HPDE6-E6E7 (cell line): ENCODE measurements around the gene PTTG2.

Source experiments
- DNase-seq: peaks from one replicate; pipeline ENCODE4 v3.0.0; 2011; ENCODE audit warnings: missing footprints; ENCODE audit errors: extremely low spot score

PTTG2 gene

DNA sequence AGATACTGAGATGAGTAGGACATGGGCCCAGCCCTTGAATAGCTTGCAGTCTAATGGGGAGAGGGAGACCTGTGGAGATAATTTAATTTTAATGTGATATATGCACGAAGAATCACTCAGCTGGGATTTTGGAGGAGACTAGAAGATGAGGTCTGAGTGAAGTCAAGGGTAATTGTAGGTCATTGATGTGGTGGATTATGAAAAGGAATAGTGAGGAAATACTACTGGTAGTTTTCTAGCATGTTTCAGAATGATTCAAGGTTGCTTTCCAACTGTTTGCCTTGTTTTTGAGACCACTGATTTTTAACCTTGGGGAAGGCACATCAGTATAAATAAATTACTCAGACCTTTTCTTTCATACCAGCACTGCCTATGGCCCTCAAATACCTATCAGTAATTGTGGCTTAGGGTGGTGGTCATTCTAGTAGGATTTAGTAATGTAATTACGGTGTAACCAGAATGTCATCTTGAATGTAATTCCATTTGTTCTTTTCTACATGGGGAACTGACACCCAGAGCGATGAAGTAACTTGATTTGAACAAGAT is 25.6 kb downstream of the PTTG2 start:
- no peak for DNase-seq

DNA sequence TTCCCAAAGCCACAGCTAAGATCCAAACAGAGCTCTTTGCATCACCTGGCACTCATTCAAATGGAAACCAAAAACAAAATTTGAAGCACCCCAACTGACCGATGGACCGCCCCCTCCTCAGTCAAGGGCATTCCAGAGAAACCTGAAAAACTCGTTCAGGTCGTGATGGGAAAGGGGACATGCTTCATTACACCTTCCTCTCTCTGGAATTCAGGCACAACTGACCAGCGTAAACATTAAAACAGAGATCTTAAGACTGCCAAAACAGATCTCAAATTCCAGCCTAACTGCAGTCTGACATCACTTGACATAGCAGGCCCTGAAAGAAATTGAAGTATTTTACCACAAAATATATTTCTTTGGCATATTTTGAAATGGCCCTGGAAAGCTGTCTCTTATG is 28.5 kb downstream of the PTTG2 start:
- no peak for DNase-seq

DNA sequence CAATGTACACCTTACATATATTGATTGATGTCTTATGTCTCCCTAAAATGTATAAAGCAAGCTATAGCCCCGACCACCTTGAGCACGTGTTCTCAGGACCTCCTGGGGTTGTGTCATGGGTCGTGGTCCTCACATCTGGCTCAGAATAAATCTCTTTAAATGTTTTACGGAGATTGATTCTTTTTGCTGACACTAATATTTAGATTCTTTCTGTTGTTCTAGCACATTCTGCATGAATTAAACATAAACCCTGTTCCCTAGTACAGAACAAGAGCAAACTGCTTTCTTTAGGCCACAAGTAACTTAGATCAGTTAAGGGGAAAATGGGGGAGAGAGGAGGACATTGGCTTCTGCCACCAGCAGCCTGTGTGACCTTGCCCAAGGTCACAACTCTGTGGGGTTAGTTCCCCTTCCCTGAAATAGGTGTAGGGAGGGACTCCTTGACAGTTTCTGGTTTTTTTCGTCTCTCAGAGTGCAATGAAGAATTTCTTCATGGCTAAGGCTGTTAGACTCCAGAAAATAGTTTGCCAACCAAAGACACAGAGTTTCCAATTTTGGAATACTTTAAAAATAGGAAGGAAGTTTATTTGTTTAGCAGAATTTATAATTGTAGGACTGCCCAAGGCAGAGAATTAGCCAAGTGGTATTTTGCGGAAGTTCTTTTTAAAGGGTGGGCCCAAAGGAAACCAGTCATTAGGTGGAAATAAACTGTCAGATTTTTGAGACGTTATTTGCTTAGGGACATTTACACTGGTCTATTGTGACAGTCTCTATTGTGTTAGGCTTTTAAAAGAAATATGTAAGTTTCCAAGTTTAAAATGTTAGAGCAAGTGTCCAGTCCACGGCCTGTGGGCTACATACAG is 29.4 kb downstream of the PTTG2 start:
- no peak for DNase-seq

DNA sequence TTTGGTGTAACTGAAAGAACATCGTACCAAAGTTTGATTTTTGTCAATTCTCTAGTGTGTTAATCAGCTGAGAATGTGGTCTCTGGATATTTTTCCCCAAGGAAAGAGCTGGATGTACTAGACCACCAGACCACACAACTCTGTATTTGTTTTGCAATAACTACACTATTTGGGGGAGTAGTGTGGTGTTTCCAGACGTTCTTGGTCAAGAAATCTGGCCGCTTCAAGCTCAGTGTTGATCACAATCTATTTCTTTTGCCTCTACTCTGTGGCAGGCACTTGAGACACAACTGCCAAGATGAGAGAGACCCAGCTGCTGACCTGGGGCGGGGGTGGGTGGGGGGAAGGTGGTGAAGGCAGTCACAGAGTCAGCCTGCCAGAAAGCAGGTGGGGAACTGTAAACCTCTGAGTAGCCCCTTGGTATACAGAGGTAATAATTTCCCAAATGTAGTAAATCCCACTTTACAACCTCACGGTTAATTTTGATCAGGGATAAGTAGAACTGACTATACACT is 30.6 kb downstream of the PTTG2 start:
- DNase-seq, result no peak

DNA sequence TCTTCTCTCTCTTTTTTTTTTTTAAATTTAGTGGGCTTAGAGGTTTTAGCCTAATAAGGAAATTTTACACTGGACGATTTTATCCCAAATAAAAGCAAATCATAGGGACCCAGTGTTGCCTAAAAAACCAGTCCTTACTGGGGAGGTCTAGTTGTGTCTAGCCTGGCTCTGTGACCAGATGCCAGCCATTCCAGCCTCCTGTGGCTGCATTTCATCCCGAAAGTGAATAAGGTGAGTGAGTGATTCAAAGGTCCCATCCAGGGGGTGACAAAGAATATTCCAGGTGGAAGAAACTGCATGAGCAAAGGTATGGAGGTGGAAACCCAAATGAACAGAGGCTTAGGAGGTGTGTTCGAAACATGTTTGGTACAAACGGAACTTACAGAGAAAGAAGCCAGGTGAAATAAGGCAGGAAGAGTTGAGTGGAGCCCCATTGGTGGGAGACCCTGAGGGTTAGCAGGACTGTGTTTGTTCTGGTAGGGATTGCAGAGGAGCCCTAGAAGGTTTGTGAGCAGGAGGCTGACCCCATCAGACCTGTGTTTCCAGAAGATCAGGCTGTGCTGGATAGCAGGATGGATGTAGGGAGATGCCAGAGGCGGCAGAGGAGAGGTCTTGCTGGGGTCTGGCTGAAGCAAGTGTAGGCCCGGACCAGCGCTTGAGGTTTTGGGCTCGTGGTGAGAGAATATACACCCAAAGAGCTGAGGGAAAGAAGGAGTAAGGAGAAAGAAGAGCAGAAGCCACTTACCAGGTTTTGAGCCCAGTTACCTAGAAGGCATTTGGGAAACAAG is 31.6 kb downstream of the PTTG2 start:
- no peak for DNase-seq

DNA sequence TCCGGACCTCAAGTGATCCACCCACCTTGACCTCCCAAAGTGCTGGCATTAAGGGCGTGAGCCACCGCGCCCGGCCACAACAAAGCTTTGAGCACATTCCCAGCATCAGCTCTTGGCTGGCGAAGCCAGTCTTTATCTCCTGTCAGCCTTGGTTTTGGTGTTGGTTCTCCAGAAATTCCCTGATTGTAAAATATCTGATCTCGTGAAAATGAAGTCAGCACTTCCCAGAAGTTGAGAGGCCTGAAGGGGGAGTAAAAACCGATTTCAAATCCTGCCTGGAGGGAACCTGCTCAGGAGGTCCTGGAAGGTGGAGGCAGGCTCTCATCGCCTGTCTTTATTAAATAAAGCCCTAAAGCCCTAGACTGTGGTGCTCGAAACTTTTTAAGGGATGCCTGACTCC is 33.6 kb downstream of the PTTG2 start:
- no peak for DNase-seq

DNA sequence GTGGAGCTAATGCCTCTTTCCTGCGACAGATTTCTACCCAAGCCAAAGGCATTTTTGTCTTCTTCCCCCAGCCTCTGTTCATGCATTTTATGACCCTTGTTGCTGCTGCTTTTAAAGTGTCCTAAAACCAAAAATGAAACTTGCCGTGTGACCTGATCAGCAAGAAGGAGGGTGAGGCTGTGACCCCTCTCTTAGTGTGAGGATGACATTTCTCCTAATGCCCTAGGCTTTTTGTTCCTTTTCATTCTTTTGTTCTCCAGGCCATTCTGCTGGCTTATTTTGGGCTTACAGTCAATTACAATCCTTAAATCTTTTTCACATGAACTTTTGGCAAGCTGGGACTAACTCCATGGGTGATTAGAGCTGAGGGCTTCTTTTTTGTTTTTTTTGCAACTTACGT is 34.4 kb downstream of the PTTG2 start:
- DNase-seq, result no peak

DNA sequence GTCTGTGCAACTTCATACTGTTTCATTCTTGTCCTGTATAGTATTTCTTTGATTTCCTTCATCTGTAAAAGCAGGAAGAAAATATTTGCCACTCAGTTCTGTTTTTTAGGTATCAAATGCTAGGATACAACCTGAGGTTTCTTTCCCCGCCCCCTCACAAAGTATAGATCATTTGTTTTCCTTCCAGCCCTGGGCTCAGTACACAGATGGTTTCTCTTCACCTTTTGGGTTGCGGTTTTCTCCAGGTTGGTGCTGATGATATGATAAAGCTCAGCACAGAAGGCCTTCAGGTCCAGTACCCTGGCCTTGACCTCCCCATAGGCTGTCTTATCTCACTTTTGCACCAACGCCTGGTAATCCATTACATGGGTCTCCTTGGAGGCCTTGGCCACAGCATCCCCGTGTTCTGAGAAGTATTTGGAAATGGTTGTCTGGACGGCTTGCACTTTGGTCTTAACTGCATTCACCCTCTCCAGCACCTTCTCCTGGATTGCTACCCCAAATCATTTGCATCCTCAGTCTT is 35.2 kb downstream of the PTTG2 start:
- no peak for DNase-seq

DNA sequence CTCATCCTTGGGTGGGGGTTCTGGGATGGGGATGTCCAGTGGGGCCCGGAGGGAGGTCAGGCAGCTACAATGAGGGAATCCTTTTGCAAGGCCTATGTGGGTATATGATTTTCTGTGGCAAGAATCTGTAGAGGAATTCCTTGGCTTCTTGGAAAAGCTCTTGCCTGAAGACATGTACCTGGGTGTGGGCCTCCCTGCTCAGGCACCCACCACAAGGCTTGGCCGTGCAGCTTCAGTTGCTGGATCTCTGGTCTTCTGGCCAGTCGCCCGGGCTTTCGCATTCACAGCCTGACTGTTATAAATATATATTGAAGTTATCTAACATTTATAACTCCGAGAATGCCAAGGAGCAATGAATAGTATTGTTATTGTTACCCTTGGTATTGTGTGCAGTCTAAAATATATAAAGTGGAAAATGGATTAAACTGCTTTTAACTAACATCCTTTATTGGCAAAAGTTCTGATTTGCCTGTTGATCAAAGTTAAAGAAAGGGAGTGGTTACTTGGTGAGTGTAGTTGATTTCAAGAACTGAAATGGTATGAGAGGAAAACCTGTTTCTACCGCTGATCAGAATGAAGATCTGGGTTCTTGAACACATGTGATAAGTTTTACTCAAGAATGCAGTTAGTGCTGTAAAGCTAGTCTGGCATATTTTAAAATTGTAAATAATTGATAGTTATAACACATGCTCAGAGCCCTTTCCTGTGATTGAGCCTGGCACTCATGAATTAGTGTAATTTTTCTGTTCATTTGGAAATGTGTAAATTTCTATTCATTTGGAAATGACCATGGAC is 36.0 kb downstream of the PTTG2 start:
- DNase-seq, result no peak

DNA sequence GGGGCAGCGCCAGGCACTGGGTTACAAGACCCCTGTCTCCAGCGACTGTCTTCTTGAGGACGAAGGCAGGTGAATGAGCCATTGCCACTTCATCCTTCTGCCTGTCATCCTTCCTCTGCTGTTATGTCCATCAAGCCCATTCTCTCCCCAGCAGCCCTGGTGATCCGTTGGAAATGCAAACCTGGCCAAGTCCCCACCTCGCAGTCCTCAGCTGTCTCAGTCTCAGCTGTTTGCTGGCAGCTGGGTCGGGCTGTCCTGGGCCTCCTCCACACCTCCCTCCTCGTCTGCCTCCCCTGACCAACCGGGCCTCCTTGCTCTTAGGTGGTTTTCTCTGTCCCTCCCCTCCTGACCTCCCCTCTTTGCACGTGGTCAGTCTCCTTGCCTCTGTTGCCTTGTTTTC is 38.0 kb downstream of the PTTG2 start:
- DNase-seq, result no peak

DNA sequence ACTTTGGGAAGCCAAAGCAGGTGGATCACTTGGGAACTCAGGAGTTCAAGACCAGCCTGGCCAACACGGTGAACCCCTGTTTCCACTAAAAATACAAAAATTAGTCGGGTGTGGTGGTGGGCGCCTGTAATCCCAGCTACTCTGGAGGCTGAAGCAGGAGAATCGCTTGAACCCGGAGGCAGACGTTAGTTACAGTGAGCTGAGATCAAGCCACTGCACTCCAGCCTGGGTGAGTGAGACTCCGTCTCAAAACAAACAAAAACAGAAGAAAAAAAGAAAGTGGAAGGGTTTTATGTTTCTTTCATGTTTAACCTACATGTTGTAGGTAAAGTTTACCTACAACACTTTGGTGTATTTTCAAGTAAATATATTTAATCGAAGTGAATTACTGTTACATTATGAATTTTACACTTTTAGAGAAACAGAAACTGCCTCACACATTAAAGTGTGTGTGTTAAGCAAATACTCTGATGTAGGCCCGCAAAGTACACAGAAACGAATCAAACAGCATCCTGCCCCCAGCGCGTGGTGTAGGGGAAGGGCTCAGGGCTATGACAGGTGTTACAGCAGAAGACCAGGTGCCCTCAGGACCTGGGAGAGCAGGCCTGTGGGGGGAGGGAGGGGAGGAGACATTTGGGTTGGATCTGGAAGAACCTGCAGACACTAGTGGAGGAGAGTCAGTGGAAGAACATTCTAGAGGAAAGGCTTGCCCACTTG is 39.0 kb downstream of the PTTG2 start:
- DNase-seq, result no peak

DNA sequence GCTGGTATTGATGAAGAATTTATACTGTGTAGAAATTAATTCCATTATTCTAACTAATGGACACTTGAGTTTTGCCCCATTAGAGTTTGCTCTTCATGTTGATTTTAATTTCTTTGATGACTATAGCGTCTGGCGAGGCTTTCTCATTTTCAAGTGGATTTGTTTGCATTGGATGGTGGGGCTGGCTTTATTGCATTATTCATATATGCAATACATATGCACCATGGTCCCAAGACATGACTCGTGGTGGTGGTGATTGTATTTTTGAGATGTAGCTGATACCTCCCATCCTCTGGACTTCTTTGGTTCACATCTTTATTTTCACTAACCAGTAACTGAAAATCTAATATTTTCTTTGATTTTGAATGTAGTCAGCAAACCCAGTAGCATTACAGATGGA is 39.8 kb downstream of the PTTG2 start:
- DNase-seq, result no peak

DNA sequence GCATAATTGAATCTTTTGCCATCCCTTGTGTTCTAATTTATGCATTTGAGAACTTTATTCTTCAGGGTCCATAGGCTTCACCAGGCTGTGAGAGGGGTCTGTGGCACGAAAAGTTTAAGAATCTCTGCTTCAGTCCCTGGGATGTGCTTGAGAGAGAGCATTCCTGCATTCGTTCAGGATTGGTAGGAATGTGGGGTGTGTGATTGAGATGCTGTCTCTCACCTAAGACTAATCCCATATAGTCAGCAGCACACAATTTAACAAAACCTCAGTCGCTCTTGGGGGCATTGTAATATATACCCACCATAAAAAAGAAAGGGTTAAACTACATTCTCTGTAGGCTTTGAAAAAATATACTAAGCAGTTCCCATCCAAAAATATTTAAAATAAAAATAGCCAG is 41.7 kb downstream of the PTTG2 start:
- DNase-seq, result no peak

DNA sequence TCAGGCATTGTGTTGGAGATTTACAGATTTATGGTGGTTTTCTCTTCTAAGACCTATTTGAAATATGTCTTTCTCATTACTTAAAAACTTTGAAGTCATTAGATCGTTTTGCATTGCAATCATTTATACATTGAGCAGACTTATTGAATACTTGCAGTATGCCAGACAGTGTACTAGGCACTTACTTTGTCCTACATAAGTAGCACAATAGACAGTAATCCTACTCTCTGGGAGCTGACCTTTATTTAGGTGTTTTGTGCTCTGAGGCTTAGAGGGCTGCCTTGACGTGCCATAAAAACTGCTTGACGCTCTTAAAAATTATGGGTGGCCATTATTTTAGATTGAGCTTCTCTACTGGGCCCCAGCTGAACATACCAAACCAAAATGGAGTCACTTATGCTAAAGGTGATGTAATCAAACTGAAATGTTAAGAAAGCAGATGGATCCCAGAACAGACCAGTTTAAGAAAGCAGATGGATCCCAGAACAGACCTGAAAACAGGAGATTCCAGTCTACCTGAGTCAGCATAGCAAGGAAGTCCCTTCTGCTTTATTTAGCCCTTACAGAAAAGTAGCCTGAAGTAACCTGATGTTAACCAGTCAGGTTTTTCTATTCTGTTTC is 42.4 kb downstream of the PTTG2 start:
- peak; percentile 21 for DNase-seq

DNA sequence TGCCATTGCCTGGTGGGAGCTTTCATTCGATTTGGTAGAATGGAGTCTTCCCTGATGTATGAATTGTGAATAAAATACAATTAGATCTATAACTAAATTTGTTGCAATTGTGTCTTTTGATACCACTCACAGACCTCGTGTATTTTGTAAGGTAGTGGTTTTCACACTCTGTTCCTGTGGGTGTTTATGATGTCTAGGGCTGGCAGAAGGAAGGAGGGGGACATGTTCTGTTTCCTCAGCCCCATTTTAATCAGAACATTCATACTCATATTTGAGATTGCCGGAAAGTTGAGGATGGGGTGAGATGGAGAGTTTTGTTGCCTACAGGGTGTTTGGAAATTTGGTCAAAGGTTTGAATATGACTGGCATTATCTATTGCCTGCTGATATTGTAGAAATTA is 42.9 kb downstream of the PTTG2 start:
- DNase-seq, result no peak

DNA sequence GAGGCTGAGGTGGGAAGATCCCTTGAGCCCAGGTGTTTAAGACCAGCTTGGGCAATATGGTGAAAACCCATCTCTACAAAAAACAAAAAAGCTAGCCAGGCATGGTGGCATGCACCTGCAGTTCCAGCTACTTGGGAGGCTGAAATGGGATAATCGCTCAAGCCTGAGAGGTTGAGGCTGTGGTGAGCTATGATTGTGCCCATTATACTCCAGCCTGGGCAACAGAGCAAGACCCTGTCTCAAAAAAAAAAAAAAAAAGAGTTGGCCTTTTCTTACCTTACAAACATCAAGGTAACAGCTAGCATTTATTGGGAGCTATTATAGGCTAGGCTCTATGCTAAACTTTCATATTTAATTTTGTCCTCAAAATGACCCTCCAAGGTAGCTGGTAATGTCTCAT is 43.4 kb downstream of the PTTG2 start:
- DNase-seq, result no peak

DNA sequence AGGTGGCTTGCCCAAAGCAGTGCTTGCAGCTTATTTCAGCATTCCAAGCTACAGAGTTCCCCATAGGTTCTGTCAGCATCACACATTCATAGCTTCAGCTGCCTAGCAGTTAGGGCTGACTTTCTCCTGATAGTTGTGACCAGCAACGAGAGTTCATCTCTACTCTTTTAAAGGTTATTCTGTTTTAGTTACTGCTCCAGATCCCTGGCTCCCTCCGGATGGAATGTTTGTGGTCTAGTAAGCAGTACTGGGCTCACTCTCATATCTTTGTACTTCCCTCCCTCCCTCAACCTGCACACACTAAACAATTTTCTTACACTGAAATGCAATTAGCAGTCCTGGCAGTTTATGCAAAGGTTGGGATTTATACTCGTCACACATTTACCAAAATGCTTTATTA is 43.9 kb downstream of the PTTG2 start:
- no peak for DNase-seq

DNA sequence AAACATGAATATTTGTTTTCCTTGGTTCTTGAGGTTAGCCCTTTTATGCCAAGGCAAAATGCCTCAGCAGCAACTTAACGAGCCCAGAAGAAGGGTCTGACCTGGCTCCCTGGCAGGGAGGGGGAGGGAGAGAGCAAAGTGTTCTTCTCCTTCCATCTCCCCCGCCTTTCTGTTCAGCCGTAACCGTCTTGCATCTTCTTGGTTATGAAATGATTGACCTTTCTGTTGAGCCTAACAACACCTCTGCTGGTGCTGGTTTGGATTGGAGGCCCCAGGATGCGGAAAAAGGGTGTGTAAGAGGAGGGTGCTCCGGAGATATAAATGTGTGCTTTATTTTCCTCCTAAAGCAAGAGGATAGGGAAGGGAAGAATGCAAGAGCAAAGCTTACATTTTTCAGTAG is 44.7 kb downstream of the PTTG2 start:
- DNase-seq, result no peak

DNA sequence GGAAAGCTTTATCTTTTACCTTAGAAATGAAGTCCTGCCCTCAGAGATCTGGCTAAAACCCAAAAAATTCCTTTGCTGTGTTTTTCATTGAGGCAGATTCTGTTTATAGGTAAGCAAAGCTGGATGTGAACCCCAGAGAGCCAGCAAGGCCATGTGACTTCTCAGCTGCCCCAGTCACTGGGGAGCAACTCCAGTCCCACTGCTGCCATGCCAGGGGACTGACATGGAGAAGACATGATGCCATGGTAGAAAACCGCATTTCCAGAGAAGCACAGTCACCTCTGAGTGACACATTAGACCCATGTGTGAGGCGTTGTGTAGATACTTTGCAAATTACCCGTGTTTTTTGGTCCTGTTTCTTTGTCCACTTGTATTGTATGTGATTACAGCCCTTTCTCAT is 45.4 kb downstream of the PTTG2 start:
- DNase-seq, result no peak

DNA sequence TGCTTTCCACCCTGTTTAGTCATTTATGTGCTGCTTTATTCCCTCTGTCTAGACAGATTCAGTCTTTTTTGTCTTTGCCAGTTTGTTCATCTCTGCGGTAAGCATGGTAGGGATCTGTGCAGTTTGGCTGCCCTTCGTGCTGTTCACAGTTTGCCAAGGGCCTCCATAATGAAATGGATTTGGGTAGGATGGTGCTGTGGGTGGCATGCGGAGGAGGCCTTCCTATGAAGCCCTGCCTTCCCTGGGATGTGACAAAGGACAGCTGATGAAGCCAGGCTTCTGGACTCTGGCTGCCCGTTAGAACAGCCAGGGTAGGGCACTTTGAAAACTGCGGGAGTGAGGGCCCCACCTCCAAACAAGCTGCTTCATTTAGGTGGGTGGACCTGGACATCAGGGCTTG is 47.4 kb downstream of the PTTG2 start:
- no peak for DNase-seq
